GM12878 (cell line): ENCODE measurements around the gene ARR3. TPM values are rescaled to one million over a fixed set of nuclear protein-coding genes. Genes with fewer than 3 reads are reported as not detected.

Experiments
- ATAC-seq: fragments of 200-7000 bp; cut with Tn5 transposase; 3 replicates; pipeline ENCODE4 v1.9.1; 2020; ENCODE audit warnings: mild to moderate bottlenecking, moderate library complexity
- BruUV-seq: library from RNA; stranded (reverse); fragments of 400-500 nt; replicated peaks from 2 replicates; lab custom pipeline; 2021; lab: Mats Ljungman, UMichigan
- CTCF ChIA-PET: fragments of 300-600 bp; sonication (Branson Sonifier 250); formaldehyde crosslinking; extraction: SDS; loops from one replicate; lab custom pipeline; 2021; ENCODE audit warnings: inconsistent platforms; lab: Yijun Ruan, JAX
- POLR2A ChIA-PET: fragments of 350-600 bp; formaldehyde crosslinking; extraction: SDS; loops from one replicate; lab custom pipeline; 2021; ENCODE audit warnings: inconsistent platforms; lab: Charles Lee
- RAD21 ChIA-PET: fragments of 300-600 bp; sonication (Branson Sonifier 250); formaldehyde crosslinking; loops from one replicate; lab custom pipeline; 2023; ENCODE audit warnings: antibody characterized with exemption; ENCODE audit not compliant: unreplicated experiment; lab: Charles Lee
- SMC1A ChIA-PET: fragments of 300-600 bp; sonication (Branson Sonifier 250); formaldehyde crosslinking; loops from one replicate; lab custom pipeline; 2023; ENCODE audit not compliant: unreplicated experiment, uncharacterized antibody; lab: Charles Lee
- DNase-seq: peaks from one replicate; pipeline ENCODE4 v3.0.0-alpha.2; 2011; ENCODE audit warnings: low read depth, low spot score
- FAIRE-seq: peaks from 3 replicates; lab custom pipeline; 2011; peaks lifted over from hg19 to GRCh38; lab: Jason Lieb, UNC
- H2AFZ ChIP-seq: 2 replicates; pipeline ENCODE4 v1.6.0; 2011; ENCODE audit warnings: low read depth, low read length, control low read depth; ENCODE audit not compliant: control insufficient read depth
- H3K27ac ChIP-seq: 2 replicates; pipeline ENCODE4 v1.5.1; 2011; ENCODE audit warnings: control low read depth; ENCODE audit not compliant: control insufficient read depth, insufficient read depth
- H3K27me3 ChIP-seq, 2 experiments: replicated peaks in 1 of 2; 2 replicates each; pipeline versions ENCODE4 v1.6.0 to v1.6.1; 2011; ENCODE audit warnings: low read length in 1 of 2; ENCODE audit not compliant: control insufficient read depth in 2 of 2, insufficient read depth in 2 of 2
- H3K36me3 ChIP-seq, 2 experiments: 2 replicates each; pipeline ENCODE4 v1.5.1; 2011; ENCODE audit warnings: low read length in 1 of 2; ENCODE audit not compliant: control insufficient read depth in 2 of 2, insufficient read depth in 2 of 2
- H3K4me1 ChIP-seq: 2 replicates; pipeline ENCODE4 v1.6.1; 2011; ENCODE audit warnings: mild to moderate bottlenecking, low read length, moderate library complexity, mixed read lengths; ENCODE audit not compliant: control insufficient read depth, insufficient read depth
- H3K4me2 ChIP-seq: 2 replicates; pipeline ENCODE4 v1.6.0; 2011; ENCODE audit warnings: control low read depth; ENCODE audit not compliant: control insufficient read depth, insufficient read depth
- H3K4me3 ChIP-seq: fragments of 200-600 bp; sonication (generic); 2 replicates; pipeline ENCODE4 v1.5.1; 2016
- H3K79me2 ChIP-seq: 2 replicates; pipeline ENCODE4 v1.6.0; 2011; ENCODE audit warnings: low read length; ENCODE audit not compliant: control insufficient read depth, insufficient read depth
- H3K9ac ChIP-seq: 2 replicates; pipeline ENCODE4 v1.8.0; 2011; ENCODE audit warnings: low read length, control low read depth, mixed read lengths; ENCODE audit not compliant: control insufficient read depth, insufficient read depth
- H3K9me3 ChIP-seq: replicated peaks from 3 replicates; pipeline ENCODE4 v1.5.1; 2011; ENCODE audit warnings: mild to moderate bottlenecking, low read length; ENCODE audit not compliant: control insufficient read depth, insufficient read depth
- H4K20me1 ChIP-seq: 2 replicates; pipeline ENCODE4 v1.6.0; 2011; ENCODE audit not compliant: control insufficient read depth, insufficient read depth
- CREB1 ChIP-seq: IDR thresholded peaks from 2 replicates; pipeline ENCODE4 v1.6.1; 2012; ENCODE audit warnings: low read depth, mild to moderate bottlenecking, inconsistent platforms
- FOS ChIP-seq: IDR thresholded peaks from 3 replicates; pipeline ENCODE4 v1.6.1; 2011; ENCODE audit warnings: borderline replicate concordance; ENCODE audit not compliant: insufficient read length; ENCODE audit errors: extremely low read depth
- FOXM1 ChIP-seq: IDR thresholded peaks from 2 replicates; pipeline ENCODE4 v1.6.1; 2012; ENCODE audit warnings: low read depth, mild to moderate bottlenecking, inconsistent platforms, low read length, moderate library complexity
- KLF5 ChIP-seq: fragments of 450-650 bp; IDR thresholded peaks from 2 replicates; pipeline ENCODE4 v1.6.1; 2014; ENCODE audit warnings: mild to moderate bottlenecking; ENCODE audit not compliant: partially characterized antibody
- PAX5 ChIP-seq: IDR thresholded peaks from 2 replicates; pipeline ENCODE4 v1.6.1; 2011; ENCODE audit warnings: low read depth, low read length, borderline replicate concordance
- RB1 ChIP-seq: fragments of 450-650 bp; formaldehyde crosslinking; IDR thresholded peaks from 2 replicates; pipeline ENCODE4 v1.6.1; 2017; ENCODE audit warnings: mild to moderate bottlenecking, borderline replicate concordance
- RCOR1 ChIP-seq: conservative IDR thresholded peaks from 2 replicates; pipeline ENCODE4 v1.6.1; 2012; ENCODE audit warnings: low read depth, low read length, improper control_type of control experiment
- STAT3 ChIP-seq: IDR thresholded peaks from 2 replicates; pipeline ENCODE4 v1.6.1; 2011; ENCODE audit warnings: low read depth, low read length, improper control_type of control experiment
- TARDBP ChIP-seq: IDR thresholded peaks from 2 replicates; pipeline ENCODE4 v1.6.1; 2016; ENCODE audit warnings: borderline replicate concordance
- TBL1XR1 ChIP-seq: IDR thresholded peaks from 2 replicates; pipeline ENCODE4 v1.6.1; 2012; ENCODE audit warnings: low read depth, low read length, improper control_type of control experiment
- YBX1 ChIP-seq: fragments of 450-650 bp; IDR thresholded peaks from 2 replicates; pipeline ENCODE4 v1.6.1; 2016; ENCODE audit warnings: antibody characterized with exemption
- WGBS: methylation state at CpG from one replicate; pipeline ENCODE4 v1.1.6; 2016; ENCODE audit warnings: low lambda C conversion rate; ENCODE audit not compliant: insufficient replicate concordance, insufficient coverage; ENCODE audit errors: missing lambda C conversion rate; 5-methylcytosine and 5-hydroxymethylcytosine counted together
- in situ Hi-C: fragments of 300-500 bp; cut with MboI; formaldehyde crosslinking; loops from 9 replicates; pipeline ENCODE4 v1.14.3; 2018; ENCODE audit warnings: mixed read lengths
- intact Hi-C: fragments of 100-400 bp; cut with micrococcal nuclease; formaldehyde crosslinking; loops from one replicate; pipeline ENCODE4 v1.14.2; 2022; ENCODE audit not compliant: unreplicated experiment
- polyA plus RNA-seq, 11 experiments: library from polyadenylated mRNA; depleted of rRNA in 4 of 11; unstranded in 6 of 11; stranded (reverse) in 5 of 11; fragments of >200 nt; fragmentation: Nextera tagmentation in 4 of 11; fragmentation: Illumina TruSeq in 1 of 11; extraction: Ambion mirVana in 4 of 11; extraction: Trizol in 1 of 11; gene quantifications; 1 replicate in 1 of 11; 2 replicates in 10 of 11; pipeline versions ENCODE4 v1.2.1 to v1.2.3, GENCODE V29; 2011 to 2016; ENCODE audit warnings: inconsistent platforms in 2 of 11, missing spikeins in 2 of 11, low read depth in 1 of 11
- total RNA-seq, 4 experiments: library from RNA; depleted of rRNA in 3 of 4; stranded (reverse); fragments of >200 nt in 3 of 4; fragmentation: Illumina TruSeq in 1 of 4; extraction: Trizol in 1 of 4; gene quantifications; 2 replicates each; pipeline versions ENCODE4 v1.2.1 to v1.2.3, GENCODE V29; 2013 to 2021
- TF ChIP-seq, protein P1 (sequence below): IDR thresholded peaks from 2 replicates; pipeline ENCODE4 v1.6.1; 2011; ENCODE audit warnings: borderline replicate concordance, low read depth, mild to moderate bottlenecking, moderate library complexity, mixed read lengths, low read length; ENCODE audit not compliant: insufficient read depth; ENCODE audit errors: extremely low read length
- TF ChIP-seq, protein P2 (sequence below): fragments of 450-650 bp; IDR thresholded peaks from 2 replicates; pipeline ENCODE4 v1.6.1; 2017; ENCODE audit warnings: mild to moderate bottlenecking, low read depth, inconsistent platforms; ENCODE audit not compliant: poor library complexity, severe bottlenecking
- TF ChIP-seq, protein P3 (sequence below): fragments of 450-650 bp; IDR thresholded peaks from 2 replicates; pipeline ENCODE4 v1.6.1; 2018; ENCODE audit warnings: borderline replicate concordance, mild to moderate bottlenecking; ENCODE audit not compliant: partially characterized antibody
- TF ChIP-seq, protein P4 (sequence below): fragments of 150-350 bp; IDR thresholded peaks from 2 replicates; pipeline ENCODE4 v1.6.1; 2016; ENCODE audit warnings: low read depth, low read length

Gene ARR3
- total and polyA plus RNA-seq, 10 of the 15 experiments (the other 5 are each of a cell fraction or from before 2014, with no cell fraction given), result not detected

- DNase-seq (no peak), FAIRE-seq (no peak), ATAC-seq (no peak)
- POLR2A ChIA-PET, result no interaction called here
- H3K4me1 ChIP-seq, result no peaks in the 10 kb centered on the region
- intact Hi-C loops, result no loop called here
- no peak overlapping the region for H3K27ac ChIP-seq
- SMC1A ChIA-PET, result no interaction called here
- H3K9ac ChIP-seq, result no peak overlapping the region
- CTCF ChIA-PET, result interaction anchor here (0.6 kb wide), 1 partner anchor 1048 kb away, joined by 3 read pairs; no protein-coding TSS in a partner anchor
- H3K4me3 ChIP-seq, result no peak overlapping the region
- no peaks in the 10 kb centered on the region for H3K27me3 ChIP-seq
- no peak overlapping the region for H2AFZ ChIP-seq
- no peak overlapping the region for H3K4me2 ChIP-seq
- RAD21 ChIA-PET, result no interaction called here
- H3K9me3 ChIP-seq, result no peaks in the 10 kb centered on the region
- no peaks in the 10 kb centered on the region for H3K36me3 ChIP-seq
- WGBS, result 54% methylated on average over 1 of the region's 1 CpG
- no peaks in the 10 kb centered on the region for H4K20me1 ChIP-seq
- no peaks in the 10 kb centered on the region for H3K79me2 ChIP-seq
- in situ Hi-C loops, result no loop called here
- BruUV-seq, result no TSS peak
- no peak for TF ChIP-seq RB1
- TF ChIP-seq STAT3, result no peak
- no peak for TF ChIP-seq TBL1XR1
- TF ChIP-seq FOS, result no peak
- TF ChIP-seq KLF5, result no peak
- TF ChIP-seq YBX1, result no peak
- TF ChIP-seq RCOR1, result no peak
- TF ChIP-seq, protein P1, sequence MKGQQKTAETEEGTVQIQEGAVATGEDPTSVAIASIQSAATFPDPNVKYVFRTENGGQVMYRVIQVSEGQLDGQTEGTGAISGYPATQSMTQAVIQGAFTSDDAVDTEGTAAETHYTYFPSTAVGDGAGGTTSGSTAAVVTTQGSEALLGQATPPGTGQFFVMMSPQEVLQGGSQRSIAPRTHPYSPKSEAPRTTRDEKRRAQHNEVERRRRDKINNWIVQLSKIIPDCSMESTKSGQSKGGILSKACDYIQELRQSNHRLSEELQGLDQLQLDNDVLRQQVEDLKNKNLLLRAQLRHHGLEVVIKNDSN, result no peak
- no peak for TF ChIP-seq PAX5
- no peak for TF ChIP-seq TARDBP
- TF ChIP-seq, protein P2, sequence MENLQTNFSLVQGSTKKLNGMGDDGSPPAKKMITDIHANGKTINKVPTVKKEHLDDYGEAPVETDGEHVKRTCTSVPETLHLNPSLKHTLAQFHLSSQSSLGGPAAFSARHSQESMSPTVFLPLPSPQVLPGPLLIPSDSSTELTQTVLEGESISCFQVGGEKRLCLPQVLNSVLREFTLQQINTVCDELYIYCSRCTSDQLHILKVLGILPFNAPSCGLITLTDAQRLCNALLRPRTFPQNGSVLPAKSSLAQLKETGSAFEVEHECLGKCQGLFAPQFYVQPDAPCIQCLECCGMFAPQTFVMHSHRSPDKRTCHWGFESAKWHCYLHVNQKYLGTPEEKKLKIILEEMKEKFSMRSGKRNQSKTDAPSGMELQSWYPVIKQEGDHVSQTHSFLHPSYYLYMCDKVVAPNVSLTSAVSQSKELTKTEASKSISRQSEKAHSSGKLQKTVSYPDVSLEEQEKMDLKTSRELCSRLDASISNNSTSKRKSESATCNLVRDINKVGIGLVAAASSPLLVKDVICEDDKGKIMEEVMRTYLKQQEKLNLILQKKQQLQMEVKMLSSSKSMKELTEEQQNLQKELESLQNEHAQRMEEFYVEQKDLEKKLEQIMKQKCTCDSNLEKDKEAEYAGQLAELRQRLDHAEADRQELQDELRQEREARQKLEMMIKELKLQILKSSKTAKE, result no peak
- no peak for TF ChIP-seq FOXM1
- TF ChIP-seq, protein P3, sequence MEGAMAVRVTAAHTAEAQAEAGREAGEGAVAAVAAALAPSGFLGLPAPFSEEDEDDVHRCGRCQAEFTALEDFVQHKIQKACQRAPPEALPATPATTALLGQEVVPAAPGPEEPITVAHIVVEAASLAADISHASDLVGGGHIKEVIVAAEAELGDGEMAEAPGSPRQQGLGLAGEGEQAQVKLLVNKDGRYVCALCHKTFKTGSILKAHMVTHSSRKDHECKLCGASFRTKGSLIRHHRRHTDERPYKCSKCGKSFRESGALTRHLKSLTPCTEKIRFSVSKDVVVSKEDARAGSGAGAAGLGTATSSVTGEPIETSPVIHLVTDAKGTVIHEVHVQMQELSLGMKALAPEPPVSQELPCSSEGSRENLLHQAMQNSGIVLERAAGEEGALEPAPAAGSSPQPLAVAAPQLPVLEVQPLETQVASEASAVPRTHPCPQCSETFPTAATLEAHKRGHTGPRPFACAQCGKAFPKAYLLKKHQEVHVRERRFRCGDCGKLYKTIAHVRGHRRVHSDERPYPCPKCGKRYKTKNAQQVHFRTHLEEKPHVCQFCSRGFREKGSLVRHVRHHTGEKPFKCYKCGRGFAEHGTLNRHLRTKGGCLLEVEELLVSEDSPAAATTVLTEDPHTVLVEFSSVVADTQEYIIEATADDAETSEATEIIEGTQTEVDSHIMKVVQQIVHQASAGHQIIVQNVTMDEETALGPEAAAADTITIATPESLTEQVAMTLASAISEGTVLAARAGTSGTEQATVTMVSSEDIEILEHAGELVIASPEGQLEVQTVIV, result no peak
- no peak for TF ChIP-seq CREB1
- TF ChIP-seq, protein P4, sequence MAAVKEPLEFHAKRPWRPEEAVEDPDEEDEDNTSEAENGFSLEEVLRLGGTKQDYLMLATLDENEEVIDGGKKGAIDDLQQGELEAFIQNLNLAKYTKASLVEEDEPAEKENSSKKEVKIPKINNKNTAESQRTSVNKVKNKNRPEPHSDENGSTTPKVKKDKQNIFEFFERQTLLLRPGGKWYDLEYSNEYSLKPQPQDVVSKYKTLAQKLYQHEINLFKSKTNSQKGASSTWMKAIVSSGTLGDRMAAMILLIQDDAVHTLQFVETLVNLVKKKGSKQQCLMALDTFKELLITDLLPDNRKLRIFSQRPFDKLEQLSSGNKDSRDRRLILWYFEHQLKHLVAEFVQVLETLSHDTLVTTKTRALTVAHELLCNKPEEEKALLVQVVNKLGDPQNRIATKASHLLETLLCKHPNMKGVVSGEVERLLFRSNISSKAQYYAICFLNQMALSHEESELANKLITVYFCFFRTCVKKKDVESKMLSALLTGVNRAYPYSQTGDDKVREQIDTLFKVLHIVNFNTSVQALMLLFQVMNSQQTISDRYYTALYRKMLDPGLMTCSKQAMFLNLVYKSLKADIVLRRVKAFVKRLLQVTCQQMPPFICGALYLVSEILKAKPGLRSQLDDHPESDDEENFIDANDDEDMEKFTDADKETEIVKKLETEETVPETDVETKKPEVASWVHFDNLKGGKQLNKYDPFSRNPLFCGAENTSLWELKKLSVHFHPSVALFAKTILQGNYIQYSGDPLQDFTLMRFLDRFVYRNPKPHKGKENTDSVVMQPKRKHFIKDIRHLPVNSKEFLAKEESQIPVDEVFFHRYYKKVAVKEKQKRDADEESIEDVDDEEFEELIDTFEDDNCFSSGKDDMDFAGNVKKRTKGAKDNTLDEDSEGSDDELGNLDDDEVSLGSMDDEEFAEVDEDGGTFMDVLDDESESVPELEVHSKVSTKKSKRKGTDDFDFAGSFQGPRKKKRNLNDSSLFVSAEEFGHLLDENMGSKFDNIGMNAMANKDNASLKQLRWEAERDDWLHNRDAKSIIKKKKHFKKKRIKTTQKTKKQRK, result no peak
Measured at GRCh38 chrX:70254063-70254400, 14.1 kb upstream of the ARR3 start.
